HEK293T (cell line): ENCODE data around the gene ASIC4.

Experiments used
- BHLHE40 ChIP-seq: fragments of 450-650 bp; IDR thresholded peaks from 2 replicates; pipeline ENCODE4 v1.6.1; 2016; ENCODE audit warnings: mild to moderate bottlenecking, moderate library complexity, borderline replicate concordance
- ELF4 ChIP-seq: fragments of 450-650 bp; IDR thresholded peaks from 2 replicates; pipeline ENCODE4 v1.6.1; 2017; ENCODE audit warnings: antibody characterized with exemption
- FOXA1 ChIP-seq: fragments of 450-650 bp; IDR thresholded peaks from 2 replicates; pipeline ENCODE4 v1.6.1; 2016; ENCODE audit warnings: mild to moderate bottlenecking
- FOXK2 ChIP-seq: fragments of 450-650 bp; IDR thresholded peaks from 2 replicates; pipeline ENCODE4 v1.6.1; 2016; ENCODE audit warnings: mild to moderate bottlenecking
- FOXM1 ChIP-seq: fragments of 450-650 bp; IDR thresholded peaks from 2 replicates; pipeline ENCODE4 v1.6.1; 2017; ENCODE audit warnings: mild to moderate bottlenecking, borderline replicate concordance
- HDGF ChIP-seq: fragments of 450-650 bp; IDR thresholded peaks from 2 replicates; pipeline ENCODE4 v1.6.1; 2017; ENCODE audit warnings: antibody characterized with exemption, borderline replicate concordance
- L3MBTL2 ChIP-seq: fragments of 450-650 bp; conservative IDR thresholded peaks from 2 replicates; pipeline ENCODE4 v1.6.1; 2016; ENCODE audit warnings: mild to moderate bottlenecking
- LEF1 ChIP-seq: fragments of 450-650 bp; IDR thresholded peaks from 2 replicates; pipeline ENCODE4 v1.6.1; 2017; ENCODE audit warnings: mild to moderate bottlenecking, borderline replicate concordance
- SP1 ChIP-seq: fragments of 450-650 bp; IDR thresholded peaks from 2 replicates; pipeline ENCODE4 v1.6.1; 2017
- SUZ12 ChIP-seq: fragments of 450-650 bp; IDR thresholded peaks from 2 replicates; pipeline ENCODE4 v1.6.1; 2016; ENCODE audit warnings: mild to moderate bottlenecking
- TARDBP ChIP-seq: fragments of 450-650 bp; IDR thresholded peaks from 2 replicates; pipeline ENCODE4 v1.6.1; 2016
- ZNF384 ChIP-seq: fragments of 450-650 bp; IDR thresholded peaks from 2 replicates; pipeline ENCODE4 v1.6.1; 2016
- TF ChIP-seq, protein P1 (sequence below): fragments of 450-650 bp; IDR thresholded peaks from 2 replicates; pipeline ENCODE4 v1.6.1; 2016

DNA sequence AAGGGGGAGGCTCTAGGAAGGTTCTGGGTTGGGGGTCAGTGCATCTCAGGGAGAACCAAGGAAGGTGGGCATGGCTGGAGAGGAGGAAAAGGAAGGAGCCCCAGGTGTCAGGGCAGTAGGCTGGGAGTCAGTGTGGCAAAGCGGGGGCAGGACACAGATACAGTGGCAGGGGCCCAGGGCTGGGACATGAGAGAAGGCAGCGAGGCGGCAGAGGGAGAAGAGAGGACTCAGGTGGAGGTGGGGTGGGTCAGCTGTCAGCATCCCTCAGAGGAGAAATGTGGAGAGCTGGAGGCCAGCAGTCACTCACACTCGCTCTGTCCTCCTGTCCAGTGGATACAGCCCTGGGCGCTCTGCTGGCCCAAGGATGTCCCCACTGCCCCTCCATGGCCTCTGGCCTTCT, 21.2 kb upstream of the ASIC4 start:
- TF ChIP-seq SUZ12, result no peak
- TF ChIP-seq FOXK2, result no peak
- TF ChIP-seq, protein P1, sequence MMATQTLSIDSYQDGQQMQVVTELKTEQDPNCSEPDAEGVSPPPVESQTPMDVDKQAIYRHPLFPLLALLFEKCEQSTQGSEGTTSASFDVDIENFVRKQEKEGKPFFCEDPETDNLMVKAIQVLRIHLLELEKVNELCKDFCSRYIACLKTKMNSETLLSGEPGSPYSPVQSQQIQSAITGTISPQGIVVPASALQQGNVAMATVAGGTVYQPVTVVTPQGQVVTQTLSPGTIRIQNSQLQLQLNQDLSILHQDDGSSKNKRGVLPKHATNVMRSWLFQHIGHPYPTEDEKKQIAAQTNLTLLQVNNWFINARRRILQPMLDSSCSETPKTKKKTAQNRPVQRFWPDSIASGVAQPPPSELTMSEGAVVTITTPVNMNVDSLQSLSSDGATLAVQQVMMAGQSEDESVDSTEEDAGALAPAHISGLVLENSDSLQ, result no peak
- TF ChIP-seq FOXM1, result no peak
- no peak for TF ChIP-seq SP1
- TF ChIP-seq TARDBP, result no peak
- TF ChIP-seq FOXA1, result no peak
- TF ChIP-seq ZNF384, result no peak
- TF ChIP-seq HDGF, result no peak
- TF ChIP-seq ELF4, result no peak
- TF ChIP-seq BHLHE40, result no peak
- TF ChIP-seq LEF1, result no peak
- no peak for TF ChIP-seq L3MBTL2
